Transverse colon (tissue), 3 donors: Measurements from ENCODE around the gene ZFP42.

Experiments
- POLR2A ChIP-seq: fragments of 450-650 bp; IDR thresholded peaks from one replicate; pipeline ENCODE4 v1.6.1; 2016; ENCODE audit warnings: antibody characterized with exemption, mild to moderate bottlenecking, moderate library complexity
- TF ChIP-seq, protein P1 (sequence below), 5 experiments: fragments of 200-600 bp in 3 of 5; fragments of 450-650 bp in 2 of 5; sonication (generic) in 3 of 5; IDR thresholded peaks; 1 replicate in 2 of 5; 2 replicates in 3 of 5; pipeline ENCODE4 v1.5.1; 2016 to 2017; ENCODE audit warnings: antibody characterized with exemption in 5 of 5, inconsistent platforms in 3 of 5, mild to moderate bottlenecking in 2 of 5, moderate library complexity in 1 of 5

- no peak for TF ChIP-seq POLR2A
- TF ChIP-seq, protein P1, sequence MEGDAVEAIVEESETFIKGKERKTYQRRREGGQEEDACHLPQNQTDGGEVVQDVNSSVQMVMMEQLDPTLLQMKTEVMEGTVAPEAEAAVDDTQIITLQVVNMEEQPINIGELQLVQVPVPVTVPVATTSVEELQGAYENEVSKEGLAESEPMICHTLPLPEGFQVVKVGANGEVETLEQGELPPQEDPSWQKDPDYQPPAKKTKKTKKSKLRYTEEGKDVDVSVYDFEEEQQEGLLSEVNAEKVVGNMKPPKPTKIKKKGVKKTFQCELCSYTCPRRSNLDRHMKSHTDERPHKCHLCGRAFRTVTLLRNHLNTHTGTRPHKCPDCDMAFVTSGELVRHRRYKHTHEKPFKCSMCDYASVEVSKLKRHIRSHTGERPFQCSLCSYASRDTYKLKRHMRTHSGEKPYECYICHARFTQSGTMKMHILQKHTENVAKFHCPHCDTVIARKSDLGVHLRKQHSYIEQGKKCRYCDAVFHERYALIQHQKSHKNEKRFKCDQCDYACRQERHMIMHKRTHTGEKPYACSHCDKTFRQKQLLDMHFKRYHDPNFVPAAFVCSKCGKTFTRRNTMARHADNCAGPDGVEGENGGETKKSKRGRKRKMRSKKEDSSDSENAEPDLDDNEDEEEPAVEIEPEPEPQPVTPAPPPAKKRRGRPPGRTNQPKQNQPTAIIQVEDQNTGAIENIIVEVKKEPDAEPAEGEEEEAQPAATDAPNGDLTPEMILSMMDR (IDR thresholded peaks at IDR 0.05), result no peak
Observed at GRCh38 chr4:188008377-188008776, 12.8 kb downstream of the ZFP42 start.
